ENCODE results near the gene CTBP2.

DNA sequence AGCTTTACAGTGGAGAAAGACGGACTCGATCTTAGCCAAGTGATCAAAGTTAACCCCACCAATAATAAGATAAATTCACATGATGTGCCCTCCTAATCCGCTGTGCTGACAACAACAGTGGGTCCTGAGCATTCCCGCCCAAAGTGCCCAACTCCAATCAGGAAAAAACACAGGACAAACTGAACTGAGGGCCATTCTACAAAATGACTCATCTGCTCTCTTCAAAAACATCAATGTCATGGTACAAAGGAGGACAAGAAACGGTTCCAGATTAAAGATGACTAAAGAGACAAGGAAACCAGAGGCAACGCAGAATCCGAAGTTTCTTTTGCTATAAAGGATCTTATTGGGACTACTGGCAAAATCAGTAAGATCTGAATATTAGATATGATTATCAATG lies 79.4 kb downstream of the CTBP2 start:
- no peak for TF ChIP-seq EP300 (IDR thresholded peaks at IDR 0.05; ENCODE audit: borderline replicate concordance)
- TF ChIP-seq FOXM1 (IDR thresholded peaks at IDR 0.05; ENCODE audit: borderline replicate concordance, low read depth), result no peak
- no peak for TF ChIP-seq NFIC (IDR thresholded peaks at IDR 0.05)
- no peak for TF ChIP-seq TAF1 (IDR thresholded peaks at IDR 0.05; ENCODE audit: low read depth)
- no peak for TF ChIP-seq CEBPB (IDR thresholded peaks at IDR 0.05)
- no peak for TF ChIP-seq MAX (IDR thresholded peaks at IDR 0.05)
- no peak for TF ChIP-seq EGR1 (IDR thresholded peaks at IDR 0.05)
- no peak for TF ChIP-seq REST (IDR thresholded peaks at IDR 0.05; ENCODE audit: low read depth)
- no peak for TF ChIP-seq CREB1 (IDR thresholded peaks at IDR 0.05; ENCODE audit: low read depth)

All from Ishikawa (cell line).